HK-2 (cell line): ENCODE data around the gene IMPA2.

ENCODE experiments used
- DNase-seq: peaks from one replicate; pipeline ENCODE4 v3.0.0-alpha.2; 2018; ENCODE audit not compliant: unreplicated experiment

The IMPA2 gene

GRCh38 chr18:11989966-11990380 is 8.7 kb downstream of the IMPA2 start:
- peak; percentile 35 for DNase-seq

GRCh38 chr18:11990539-11990938 is 9.2 kb downstream of the IMPA2 start:
- no peak for DNase-seq

GRCh38 chr18:11991021-11991795 is 9.9 kb downstream of the IMPA2 start:
- DNase-seq, result no peak

- DNase-seq, result no peak
Measured at GRCh38 chr18:11992096-11992790, 10.9 kb downstream of the IMPA2 start.

- DNase-seq, result no peak
Measured at GRCh38 chr18:11993264-11993916, 12.1 kb downstream of the IMPA2 start.

- peak; percentile 25 for DNase-seq
Measured at GRCh38 chr18:11994336-11994702, 13.0 kb downstream of the IMPA2 start.

GRCh38 chr18:11994703-11995444 is 13.6 kb downstream of the IMPA2 start:
- DNase-seq, result peak; percentile 85

- DNase-seq, result peak; percentile 60
Measured at GRCh38 chr18:11995445-11996189, 14.3 kb downstream of the IMPA2 start.

GRCh38 chr18:11996190-11996754 is 15.0 kb downstream of the IMPA2 start:
- no peak for DNase-seq

GRCh38 chr18:11996907-11997306 is 15.6 kb downstream of the IMPA2 start:
- DNase-seq, result no peak

- DNase-seq, result no peak
Measured at GRCh38 chr18:11997466-11997865, 16.2 kb downstream of the IMPA2 start.

GRCh38 chr18:11998193-11998592 is 16.9 kb downstream of the IMPA2 start:
- no peak for DNase-seq

- DNase-seq, result no peak
Measured at GRCh38 chr18:11999429-11999828, 18.1 kb downstream of the IMPA2 start.

GRCh38 chr18:12000072-12000659 is 18.9 kb downstream of the IMPA2 start:
- no peak for DNase-seq

GRCh38 chr18:12001421-12001820 is 20.1 kb downstream of the IMPA2 start:
- no peak for DNase-seq

- DNase-seq, result no peak
Measured at GRCh38 chr18:12003894-12004293, 22.6 kb downstream of the IMPA2 start.

GRCh38 chr18:12005538-12006487 is 24.5 kb downstream of the IMPA2 start:
- DNase-seq, result no peak

GRCh38 chr18:12006488-12006840 is 25.2 kb downstream of the IMPA2 start:
- no peak for DNase-seq

- DNase-seq, result no peak
Measured at GRCh38 chr18:12007063-12007462, 25.8 kb downstream of the IMPA2 start.
